ENCODE results near the gene ERCC3. TPM values are rescaled to one million over a fixed set of nuclear protein-coding genes. Genes with fewer than 3 reads are reported as not detected.
"Not testable (repeated sequence)": the region's sequence is repeated elsewhere in the genome, so short reads cannot be mapped to it uniquely, and the experiment has no call there.

ERCC3 gene
- total RNA-seq, 1 experiment from 2014 or later = 34.9 TPM

- POLR2A ChIA-PET = interaction anchor here (0.6 kb wide), 1 partner anchor 53 kb away, joined by 3 read pairs; no protein-coding TSS in a partner anchor
- CTCF ChIA-PET = no interaction called here
- DNase-seq (ENCODE audit: unreplicated experiment) = no peak
- intact Hi-C loops (cut with micrococcal nuclease) = no loop called here
- H3K27ac Mint-ChIP-seq (ENCODE audit: low read depth, unreplicated experiment) = no peak overlapping the region
- BruUV-seq (replicated peaks) = no TSS peak
- H3K27me3 Mint-ChIP-seq (ENCODE audit: insufficient read depth, unreplicated experiment) = no peaks in the 10 kb centered on the region
- no peaks in the 10 kb centered on the region for H3K4me1 Mint-ChIP-seq (ENCODE audit: insufficient read depth, unreplicated experiment)
- H3K4me3 Mint-ChIP-seq (ENCODE audit: unreplicated experiment) = no peak overlapping the region
- no peak for TF ChIP-seq CTCF (IDR thresholded peaks at IDR 0.05; ENCODE audit: unreplicated experiment)
- H3K36me3 Mint-ChIP-seq (ENCODE audit: insufficient read depth, unreplicated experiment) = no peaks in the 10 kb centered on the region
- H3K9me3 Mint-ChIP-seq (ENCODE audit: unreplicated experiment) = peaks cover 23% of the 10 kb centered on the region
These were observed 54.5 kb downstream of the ERCC3 start for GRCh38 chr2:127239395-127239794.

GRCh38 chr2:127237768-127238167 lies 56.2 kb downstream of the ERCC3 start:
- H3K27me3 Mint-ChIP-seq (ENCODE audit: insufficient read depth, unreplicated experiment); H3K4me3 Mint-ChIP-seq (ENCODE audit: unreplicated experiment); H3K36me3 Mint-ChIP-seq (ENCODE audit: insufficient read depth, unreplicated experiment); H3K27ac Mint-ChIP-seq (ENCODE audit: low read depth, unreplicated experiment); DNase-seq (ENCODE audit: unreplicated experiment); CTCF ChIA-PET; H3K4me1 Mint-ChIP-seq (ENCODE audit: insufficient read depth, unreplicated experiment); BruUV-seq (replicated peaks); intact Hi-C loops (cut with micrococcal nuclease); POLR2A ChIA-PET: not testable (repeated sequence)
- H3K9me3 Mint-ChIP-seq (ENCODE audit: unreplicated experiment) = peaks cover 23% of the 10 kb centered on the region

- no peak for DNase-seq (ENCODE audit: unreplicated experiment)
- no peaks in the 10 kb centered on the region for H3K36me3 Mint-ChIP-seq (ENCODE audit: insufficient read depth, unreplicated experiment)
- CTCF ChIA-PET = no interaction called here
- no peak for TF ChIP-seq CTCF (IDR thresholded peaks at IDR 0.05; ENCODE audit: unreplicated experiment)
- H3K9me3 Mint-ChIP-seq (ENCODE audit: unreplicated experiment) = peaks cover 16% of the 10 kb centered on the region
- BruUV-seq (replicated peaks) = no TSS peak
- H3K27me3 Mint-ChIP-seq (ENCODE audit: insufficient read depth, unreplicated experiment) = no peaks in the 10 kb centered on the region
- POLR2A ChIA-PET = no interaction called here
- H3K4me1 Mint-ChIP-seq (ENCODE audit: insufficient read depth, unreplicated experiment) = no peaks in the 10 kb centered on the region
- H3K27ac Mint-ChIP-seq (ENCODE audit: low read depth, unreplicated experiment) = no peak overlapping the region
- H3K4me3 Mint-ChIP-seq (ENCODE audit: unreplicated experiment) = no peak overlapping the region
- intact Hi-C loops (cut with micrococcal nuclease) = no loop called here
These were observed 58.8 kb downstream of the ERCC3 start for GRCh38 chr2:127235082-127235702.

- POLR2A ChIA-PET = no interaction called here
- no peaks in the 10 kb centered on the region for H3K4me1 Mint-ChIP-seq (ENCODE audit: insufficient read depth, unreplicated experiment)
- no peak for DNase-seq (ENCODE audit: unreplicated experiment)
- CTCF ChIA-PET = no interaction called here
- H3K4me3 Mint-ChIP-seq (ENCODE audit: unreplicated experiment) = no peak overlapping the region
- H3K36me3 Mint-ChIP-seq (ENCODE audit: insufficient read depth, unreplicated experiment) = no peaks in the 10 kb centered on the region
- no peaks in the 10 kb centered on the region for H3K27me3 Mint-ChIP-seq (ENCODE audit: insufficient read depth, unreplicated experiment)
- no peak for TF ChIP-seq CTCF (IDR thresholded peaks at IDR 0.05; ENCODE audit: unreplicated experiment)
- no peak overlapping the region for H3K27ac Mint-ChIP-seq (ENCODE audit: low read depth, unreplicated experiment)
- no TSS peak for BruUV-seq (replicated peaks)
- H3K9me3 Mint-ChIP-seq (ENCODE audit: unreplicated experiment) = peaks cover 16% of the 10 kb centered on the region
- intact Hi-C loops (cut with micrococcal nuclease) = no loop called here
These were observed 60.2 kb downstream of the ERCC3 start for GRCh38 chr2:127233710-127234109.

All from MCF 10A (cell line).